22Rv1 (cell line): ENCODE results near the gene EIF4E2.
A peak's percentile ranks its signal among the peaks of the same experiment; 100 is the strongest.

ENCODE experiments used
- H3K27ac ChIP-seq: fragments of 450-650 bp; 2 replicates; pipeline ENCODE4 v1.5.1; 2017
- CTCF ChIP-seq: fragments of 450-650 bp; IDR thresholded peaks from 2 replicates; pipeline ENCODE4 v1.5.1; 2017; ENCODE audit warnings: mild to moderate bottlenecking
- ZFX ChIP-seq: fragments of 450-650 bp; IDR thresholded peaks from 2 replicates; pipeline ENCODE4 v1.6.1; 2017; ENCODE audit warnings: antibody characterized with exemption, borderline replicate concordance

Gene EIF4E2

DNA sequence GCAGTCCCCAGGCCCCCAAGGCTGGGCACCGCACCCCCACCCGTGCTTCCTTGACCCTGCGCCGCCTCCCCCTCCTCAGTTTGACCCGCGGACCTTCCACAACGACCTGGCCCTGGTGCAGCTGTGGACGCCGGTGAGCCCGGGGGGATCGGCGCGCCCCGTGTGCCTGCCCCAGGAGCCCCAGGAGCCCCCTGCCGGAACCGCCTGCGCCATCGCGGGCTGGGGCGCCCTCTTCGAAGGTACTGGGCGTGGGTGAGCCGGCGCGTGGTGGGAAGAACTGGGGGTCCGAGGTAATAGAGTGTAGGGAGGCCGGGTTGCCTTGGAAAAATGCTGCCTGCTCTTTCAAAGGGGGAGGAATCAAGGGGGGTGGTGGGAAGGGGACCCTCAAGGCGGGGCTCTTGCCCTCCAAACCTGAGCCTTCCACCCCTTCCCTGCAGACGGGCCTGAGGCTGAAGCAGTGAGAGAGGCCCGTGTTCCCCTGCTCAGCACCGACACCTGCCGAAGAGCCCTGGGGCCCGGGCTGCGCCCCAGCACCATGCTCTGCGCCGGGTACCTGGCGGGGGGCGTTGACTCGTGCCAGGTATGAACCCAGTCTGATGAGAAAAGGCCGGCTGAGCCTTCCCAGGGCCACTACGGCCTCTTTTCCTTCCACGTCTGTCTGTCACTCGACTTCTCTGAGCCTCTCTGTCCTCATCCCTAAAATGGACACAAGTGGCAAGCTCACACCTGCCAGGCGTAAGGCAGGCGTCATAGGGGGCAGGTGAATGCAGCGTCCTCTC, 27.7 kb upstream of the EIF4E2 start:
- TF ChIP-seq ZFX (no peak), CTCF (no peak)
- no peak overlapping the region for H3K27ac ChIP-seq

DNA sequence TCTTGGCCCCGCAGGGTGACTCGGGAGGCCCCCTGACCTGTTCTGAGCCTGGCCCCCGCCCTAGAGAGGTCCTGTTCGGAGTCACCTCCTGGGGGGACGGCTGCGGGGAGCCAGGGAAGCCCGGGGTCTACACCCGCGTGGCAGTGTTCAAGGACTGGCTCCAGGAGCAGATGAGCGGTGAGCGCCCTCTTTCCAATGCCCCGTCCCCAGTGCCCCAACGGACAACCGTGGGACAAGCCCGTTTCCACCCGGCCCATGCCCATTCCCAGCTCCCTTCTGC, 27.1 kb upstream of the EIF4E2 start:
- H3K27ac ChIP-seq: no peak overlapping the region
- TF ChIP-seq CTCF (no peak), ZFX (no peak)

DNA sequence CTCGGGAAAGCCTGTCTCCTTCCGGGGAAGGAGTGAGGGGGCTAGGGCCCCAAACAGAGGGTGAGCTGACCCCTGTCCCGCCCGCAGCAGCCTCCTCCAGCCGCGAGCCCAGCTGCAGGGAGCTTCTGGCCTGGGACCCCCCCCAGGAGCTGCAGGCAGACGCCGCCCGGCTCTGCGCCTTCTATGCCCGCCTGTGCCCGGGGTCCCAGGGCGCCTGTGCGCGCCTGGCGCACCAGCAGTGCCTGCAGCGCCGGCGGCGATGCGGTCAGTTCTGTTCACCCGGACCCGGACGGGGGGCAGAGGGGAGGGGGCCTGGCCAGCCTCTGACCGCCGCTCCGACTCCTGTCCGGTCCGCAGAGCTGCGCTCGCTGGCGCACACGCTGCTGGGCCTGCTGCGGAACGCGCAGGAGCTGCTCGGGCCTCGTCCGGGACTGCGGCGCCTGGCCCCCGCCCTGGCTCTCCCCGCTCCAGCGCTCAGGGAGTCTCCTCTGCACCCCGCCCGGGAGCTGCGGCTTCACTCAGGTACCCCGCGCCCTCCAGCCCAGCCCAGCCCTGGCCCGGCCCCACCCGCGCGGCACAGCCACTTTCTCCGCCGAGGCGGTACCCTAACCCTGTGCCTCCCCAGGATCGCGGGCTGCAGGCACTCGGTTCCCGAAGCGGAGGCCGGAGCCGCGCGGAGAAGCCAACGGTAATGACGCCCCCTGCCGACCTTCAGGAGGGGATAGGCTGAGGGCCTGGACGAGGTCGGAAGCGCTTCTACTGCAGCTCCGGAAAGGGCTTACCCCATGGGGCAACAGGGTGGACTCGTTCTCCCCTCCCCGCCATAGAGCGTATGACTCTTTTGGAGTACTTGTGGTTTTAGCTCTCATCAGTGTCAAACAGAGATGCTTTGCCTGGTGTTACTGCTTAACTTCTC, 26.5 kb upstream of the EIF4E2 start:
- TF ChIP-seq ZFX (no peak), CTCF (peak; percentile 67)
- H3K27ac ChIP-seq: no peak overlapping the region

DNA sequence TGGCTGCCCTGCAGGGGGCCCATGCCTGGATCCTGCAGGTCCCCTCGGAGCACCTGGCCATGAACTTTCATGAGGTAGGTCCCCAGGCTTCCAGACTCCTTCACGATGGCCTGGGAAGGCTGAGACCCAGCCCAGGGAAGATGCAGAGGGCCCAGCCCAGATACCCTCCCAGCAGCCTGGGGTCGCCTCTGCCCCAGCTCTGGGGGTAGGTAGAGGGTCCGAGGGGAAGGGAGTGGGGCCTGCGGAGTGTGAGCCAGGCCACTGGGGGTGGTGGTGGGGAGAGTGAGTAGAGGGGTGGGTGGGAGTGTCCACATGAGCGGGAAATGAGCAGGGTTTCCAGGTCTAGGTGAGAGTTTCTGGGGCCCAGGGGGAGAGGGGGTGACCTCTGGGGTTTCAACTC, 25.7 kb upstream of the EIF4E2 start:
- TF ChIP-seq CTCF: no peak
- no peak for TF ChIP-seq ZFX
- H3K27ac ChIP-seq: no peak overlapping the region

- TF ChIP-seq CTCF (no peak), ZFX (no peak)
- no peak overlapping the region for H3K27ac ChIP-seq
Observed at GRCh38 chr2:232525199-232525598, 25.3 kb upstream of the EIF4E2 start.

DNA sequence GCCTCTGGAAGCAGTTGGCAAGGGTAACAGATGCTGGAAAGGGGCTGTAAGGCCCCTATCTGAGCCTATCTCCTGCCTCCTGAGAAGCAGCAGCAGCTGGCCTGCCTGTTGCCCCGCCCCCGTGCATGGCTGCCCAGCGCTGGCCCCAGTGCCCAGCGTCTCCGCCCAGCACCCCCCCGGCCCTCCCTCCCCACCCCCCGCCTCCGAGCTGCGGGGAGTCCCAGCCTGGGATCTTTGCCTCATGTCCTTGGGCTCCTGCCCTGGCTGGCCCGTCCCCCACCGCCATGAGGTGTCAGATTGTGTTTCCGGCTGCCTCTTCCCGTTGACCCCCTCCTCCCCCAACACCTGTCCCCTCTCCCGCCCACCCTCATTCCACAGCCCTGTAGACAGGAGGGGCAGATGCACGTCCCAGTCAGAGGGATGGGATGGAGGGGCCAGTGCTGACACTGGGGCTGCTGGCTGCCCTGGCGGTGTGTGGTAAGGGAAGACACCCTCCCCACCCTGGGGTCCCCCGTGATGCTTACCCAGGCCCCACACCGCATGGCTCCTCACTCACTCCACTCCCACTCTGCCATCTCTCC, 24.6 kb upstream of the EIF4E2 start, which contains the start of gene CHRND:
Gene CHRND, plus strand, starts transcription at position 370 of the 581 bp plus-strand sequence. Its CDS starts 56 bp downstream, at position 426.
- TF ChIP-seq ZFX (no peak), CTCF (no peak)
- no peak within 1 kb of the TSS for H3K27ac ChIP-seq
